GM21423 (cell line): ENCODE results near the gene MAP7D2.
A peak's percentile ranks its signal among the peaks of the same experiment; 100 is the strongest.
"Not testable (repeated sequence)": the region's sequence is repeated elsewhere in the genome, so short reads cannot be mapped to it uniquely, and the experiment has no call there.

ENCODE experiments used
- ATAC-seq: cut with Tn5 transposase; IDR thresholded peaks from one replicate; pipeline ENCODE4 v1.9.1; 2021; ENCODE audit warnings: mild to moderate bottlenecking, moderate library complexity; ENCODE audit not compliant: unreplicated experiment

Gene MAP7D2

DNA sequence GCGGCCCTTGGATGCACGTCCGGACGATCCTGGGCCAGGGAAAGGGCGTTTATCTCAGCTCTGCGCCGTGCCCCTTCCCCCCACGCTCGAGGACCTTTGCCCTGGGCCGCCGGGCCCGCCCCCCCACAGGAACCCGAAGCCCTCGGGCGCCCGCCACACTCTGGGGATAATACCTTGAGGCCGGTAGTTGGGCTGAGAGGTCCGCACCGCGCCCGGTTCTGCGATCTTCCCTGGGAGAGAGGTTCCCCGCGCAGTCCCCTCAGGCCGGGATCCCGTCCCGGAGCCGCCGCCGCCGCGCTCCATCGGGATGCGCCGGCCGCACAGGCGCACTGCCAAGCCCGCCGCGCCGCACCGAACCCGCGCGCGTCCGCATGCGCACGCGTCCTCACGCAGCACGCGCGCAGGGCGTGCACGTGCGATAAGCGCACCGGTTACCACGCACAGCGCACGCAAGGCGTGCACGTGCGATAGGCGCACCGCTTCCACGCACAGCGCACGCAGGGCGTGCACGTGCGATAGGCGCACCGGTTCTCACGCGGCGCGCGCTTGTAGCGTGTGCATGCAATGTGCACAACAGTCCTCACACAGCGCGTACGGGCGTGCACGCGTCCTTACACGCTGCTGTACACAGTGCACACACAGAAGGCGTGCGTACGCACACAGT lies at the start of gene MAP7D2:
Gene MAP7D2, minus strand, starts transcription at position 331 of the 664 bp plus-strand sequence. Its CDS starts 28 bp downstream, at position 303.
- no peak for ATAC-seq

DNA sequence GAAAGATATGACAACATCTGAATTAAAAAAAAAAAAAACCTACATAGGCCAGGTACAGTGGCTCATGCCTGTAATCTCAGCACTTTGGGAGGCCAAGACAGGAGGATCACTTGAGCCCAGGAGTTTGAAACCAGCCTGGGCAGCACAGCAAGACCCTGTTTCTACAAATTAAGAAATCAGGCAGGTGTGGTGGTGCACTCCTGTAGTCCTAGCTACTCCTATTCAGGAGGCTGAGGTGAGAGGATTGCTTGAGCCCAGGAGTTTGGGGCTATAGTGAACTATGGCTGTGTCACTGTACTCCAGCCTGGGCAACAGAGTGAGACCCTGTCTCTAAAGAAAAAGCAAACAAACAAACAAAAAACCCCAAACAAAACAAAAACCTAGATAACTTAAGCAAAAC lies 45.8 kb upstream of the MAP7D2 start:
- ATAC-seq: not testable (repeated sequence)

DNA sequence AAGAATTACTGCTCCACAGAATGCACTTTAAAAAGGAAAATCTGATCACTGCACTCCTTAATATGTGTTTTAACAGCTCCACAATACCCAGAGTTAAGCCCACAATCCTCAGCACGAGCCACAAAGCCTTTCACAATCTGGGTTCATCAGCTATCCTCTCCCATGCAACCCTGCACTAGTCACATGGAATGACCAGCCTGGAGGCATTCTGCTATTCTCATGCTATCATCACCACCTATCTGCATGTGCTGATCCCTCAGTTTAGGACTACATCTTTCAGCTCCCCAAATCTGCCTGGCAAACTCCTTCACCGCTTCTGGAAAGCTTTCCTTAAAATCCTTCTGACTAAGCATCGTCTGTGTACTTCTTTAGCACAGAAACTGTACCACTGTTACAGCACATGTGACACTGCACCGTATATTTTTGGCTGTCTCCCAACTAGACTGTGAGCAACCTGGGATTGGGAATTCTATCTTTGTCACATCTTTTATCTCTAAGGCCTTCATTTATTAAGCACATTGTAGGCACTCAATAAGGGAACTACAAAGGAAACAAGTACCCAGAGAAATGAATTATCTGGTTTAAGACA lies 43.2 kb upstream of the MAP7D2 start:
- no peak for ATAC-seq

DNA sequence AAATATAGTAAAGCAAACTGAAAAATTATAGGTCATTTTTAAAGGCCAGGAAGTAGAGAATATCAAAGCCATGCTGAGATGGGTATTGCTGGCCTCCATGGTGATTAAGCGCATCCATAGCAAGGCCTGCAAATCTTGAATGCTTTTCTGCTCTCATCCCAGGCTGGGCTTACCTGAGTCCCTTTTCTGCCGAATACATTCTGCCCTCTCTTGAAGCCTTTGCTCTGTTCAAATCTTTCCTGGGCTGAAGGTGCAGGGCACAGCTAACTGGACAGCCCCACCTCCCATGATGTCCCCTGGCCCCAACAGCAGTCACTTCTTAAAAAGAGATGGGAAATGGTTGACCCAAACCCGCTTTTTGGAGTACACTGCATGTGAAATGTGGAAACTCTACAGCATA lies 35.0 kb upstream of the MAP7D2 start:
- ATAC-seq: no peak

DNA sequence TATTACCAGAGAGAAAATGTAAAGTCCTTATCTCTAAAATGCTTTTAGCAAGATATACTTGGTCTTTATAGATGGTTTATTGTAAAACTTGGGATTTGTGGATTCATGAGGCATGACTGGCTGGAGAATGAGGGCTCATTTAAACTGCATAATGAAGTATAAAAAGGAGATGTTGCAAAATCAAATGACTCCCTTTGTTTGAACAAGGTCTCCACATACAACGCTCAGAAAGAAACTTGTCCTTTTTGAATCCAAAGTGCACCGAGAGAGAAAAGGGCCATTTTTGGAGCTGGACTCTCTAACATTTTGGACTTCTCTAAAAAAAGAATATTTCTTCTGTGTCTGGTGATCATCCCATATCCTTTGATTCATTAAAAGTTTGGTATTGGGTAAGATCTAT lies 32.6 kb upstream of the MAP7D2 start:
- no peak for ATAC-seq

DNA sequence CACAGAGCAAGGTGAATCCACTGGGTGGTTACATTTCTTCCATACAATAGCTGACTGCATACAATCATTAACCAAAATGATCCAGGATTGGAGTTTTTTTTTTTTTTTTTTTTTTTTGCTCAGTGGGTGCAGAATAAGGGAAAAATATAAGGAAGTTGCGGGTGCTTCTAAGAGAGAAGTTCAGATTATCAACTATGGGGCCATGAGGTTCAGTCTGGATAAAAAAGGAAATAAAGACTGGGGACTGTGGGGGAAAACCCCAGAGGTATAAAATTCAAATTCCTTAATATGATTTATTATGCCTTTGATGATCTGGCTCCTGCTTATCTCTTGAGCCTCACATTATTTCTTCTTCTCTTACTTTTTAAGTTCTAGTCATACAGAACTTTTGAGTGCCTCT lies 30.9 kb upstream of the MAP7D2 start:
- ATAC-seq: no peak

DNA sequence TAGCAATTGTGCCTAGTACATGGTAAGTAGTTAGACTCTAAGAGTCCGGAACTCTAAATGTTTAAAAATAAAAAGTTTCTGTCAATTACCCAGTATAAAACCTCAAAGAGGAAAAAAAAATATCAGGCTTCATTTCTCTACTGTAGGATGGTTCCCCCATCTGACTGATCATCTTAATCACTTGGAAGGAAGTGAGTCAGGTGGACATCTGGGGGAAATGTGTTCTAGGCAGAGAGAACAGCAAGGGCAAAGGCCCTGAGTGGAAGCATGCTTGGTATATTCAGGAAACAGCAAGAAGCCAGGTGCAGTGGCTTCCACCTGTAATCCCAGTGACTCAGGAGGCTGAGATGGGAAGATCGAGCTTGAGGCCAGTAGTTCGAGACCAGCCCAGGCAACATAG lies 27.8 kb upstream of the MAP7D2 start:
- ATAC-seq: no peak

DNA sequence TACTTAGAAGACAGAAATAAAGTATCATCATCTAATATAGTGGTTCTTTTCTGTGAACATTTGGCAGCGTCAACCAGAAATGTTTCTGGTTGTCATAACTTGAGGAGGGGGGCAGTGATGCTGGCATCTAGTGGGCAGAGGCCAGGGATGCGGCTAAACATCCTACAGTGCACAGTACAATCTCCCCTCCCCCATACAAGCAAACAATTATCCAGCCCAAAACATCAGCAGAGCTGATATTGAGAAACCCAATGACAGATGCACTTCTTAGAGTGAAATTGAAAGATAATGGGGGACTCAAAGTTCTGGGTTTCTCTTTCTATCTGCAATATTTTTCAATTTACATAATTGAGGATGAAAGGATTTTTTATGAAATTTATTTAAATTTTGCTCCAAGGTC lies 26.9 kb upstream of the MAP7D2 start:
- ATAC-seq: no peak

DNA sequence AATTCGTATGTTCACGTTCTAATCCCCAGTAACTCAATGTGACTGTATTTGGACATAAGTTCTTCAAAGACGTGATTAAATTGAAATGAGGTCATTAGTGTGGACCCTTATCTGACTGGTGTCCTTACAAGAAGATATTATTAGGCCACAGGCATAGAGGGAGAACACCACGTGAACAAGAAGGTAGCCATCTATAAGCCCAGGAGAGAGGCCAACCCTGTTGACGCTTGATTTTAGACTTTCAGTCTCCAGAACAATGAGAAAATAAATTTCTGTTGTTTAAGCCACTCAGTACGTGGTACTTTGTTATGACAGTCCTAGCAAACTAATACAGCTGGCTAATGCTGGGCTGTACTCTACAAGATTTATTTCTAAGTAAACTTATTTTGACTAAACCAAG lies 26.4 kb upstream of the MAP7D2 start:
- no peak for ATAC-seq

DNA sequence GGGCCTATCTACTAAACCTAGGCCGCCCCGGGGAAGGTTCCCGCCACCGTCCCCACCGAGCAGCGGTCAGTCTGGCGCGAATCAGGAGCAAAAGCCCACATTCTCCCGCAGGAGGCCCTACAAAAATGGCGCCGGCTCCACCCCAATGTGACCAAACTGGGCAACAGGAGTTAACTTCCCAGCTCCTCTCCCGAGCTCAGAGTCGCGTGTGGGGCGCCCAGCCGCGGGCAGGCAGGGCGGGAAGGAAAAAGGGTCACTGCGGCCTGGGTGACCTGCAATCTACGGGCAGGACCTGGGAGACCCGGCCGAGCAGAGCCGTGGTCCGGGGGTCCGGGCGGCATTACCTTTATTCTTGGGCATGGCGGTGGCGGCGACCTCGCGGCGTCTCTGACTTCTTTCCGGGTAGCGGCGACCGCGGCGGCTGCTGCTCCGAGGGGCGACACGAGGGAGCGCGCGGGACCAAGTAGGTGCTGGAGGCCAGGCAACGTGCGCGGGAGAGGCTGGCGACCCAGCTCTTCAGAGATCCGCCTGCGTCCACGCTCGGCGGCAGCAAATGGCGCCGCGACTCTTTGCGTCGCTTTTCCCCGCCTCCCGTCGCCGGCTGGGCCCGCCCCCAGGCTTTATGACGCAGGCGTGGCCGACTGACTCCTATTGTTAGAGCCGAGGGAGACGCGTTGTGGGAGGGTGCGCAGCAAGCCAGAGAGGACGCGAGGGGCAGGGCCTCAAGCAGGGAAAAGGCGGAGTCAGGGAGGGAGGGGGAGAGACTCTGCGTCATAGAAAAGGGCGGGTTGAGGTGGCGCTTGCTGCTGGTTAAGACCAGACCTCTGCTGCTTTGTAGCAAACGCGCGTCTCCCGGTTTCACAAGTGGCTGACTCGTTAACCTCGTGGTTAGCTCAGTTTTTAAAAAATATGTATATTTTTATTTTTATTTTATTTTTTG lies 24.8 kb upstream of the MAP7D2 start, which contains the start of gene EIF1AX:
Gene EIF1AX, minus strand, starts transcription at position 558 of the 940 bp plus-strand sequence. Its CDS starts 198 bp downstream, at position 360.
- ATAC-seq: peak; percentile 98

DNA sequence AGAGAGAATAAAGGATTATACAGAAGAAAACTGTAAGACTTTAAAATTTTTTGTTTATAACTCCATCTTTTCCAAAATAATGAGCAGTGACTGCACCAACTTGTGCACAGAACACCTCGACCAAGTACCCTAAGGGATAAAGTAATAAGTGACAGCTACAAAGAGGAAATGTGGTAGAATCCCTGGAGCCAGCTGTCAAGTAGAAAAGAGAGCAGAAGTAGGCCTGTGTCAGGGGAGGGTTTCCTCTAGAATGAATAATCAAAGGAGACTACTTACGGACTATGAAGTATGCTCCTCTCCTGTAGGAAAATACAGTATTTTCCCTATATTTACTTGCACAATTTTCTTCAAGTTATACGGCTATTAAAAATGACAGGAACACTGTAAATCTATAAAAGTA lies 23.7 kb upstream of the MAP7D2 start:
- no peak for ATAC-seq

DNA sequence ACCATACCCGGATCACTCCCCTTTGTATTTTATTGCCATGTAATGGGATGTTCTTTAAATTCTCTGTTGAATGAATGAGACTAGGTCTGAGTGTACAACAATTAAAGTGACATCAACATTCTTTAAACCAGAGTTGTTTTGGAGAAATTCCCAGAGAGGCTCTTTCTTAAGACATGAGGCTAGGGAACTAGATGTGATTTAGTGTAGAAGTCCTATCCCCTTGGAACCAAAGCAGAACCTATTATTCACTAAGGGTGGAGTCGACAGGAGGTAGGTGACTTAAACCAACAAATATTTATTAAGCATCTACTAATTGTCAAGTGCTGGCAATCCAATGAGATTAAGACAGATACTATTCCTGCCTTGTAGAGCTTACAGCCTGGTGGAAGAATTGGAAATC lies 23.3 kb upstream of the MAP7D2 start:
- no peak for ATAC-seq

DNA sequence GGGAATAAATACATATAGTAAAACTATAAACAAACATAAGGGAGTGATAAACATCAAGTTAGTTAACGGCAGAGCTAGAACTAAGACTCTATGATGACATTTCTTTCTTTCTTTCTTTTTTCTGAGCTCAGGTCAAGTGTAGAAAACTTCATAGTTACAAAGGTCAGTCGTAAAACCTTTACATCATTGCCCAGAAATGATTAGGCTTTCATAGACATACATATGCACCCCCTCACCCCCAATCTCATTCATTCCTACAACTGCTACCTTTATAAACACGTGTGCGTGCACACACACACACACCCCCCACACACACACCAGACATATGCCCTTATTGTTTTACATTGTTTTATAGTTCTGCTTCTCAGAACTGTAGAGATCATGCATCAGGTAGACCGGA lies 19.2 kb upstream of the MAP7D2 start:
- ATAC-seq: no peak

DNA sequence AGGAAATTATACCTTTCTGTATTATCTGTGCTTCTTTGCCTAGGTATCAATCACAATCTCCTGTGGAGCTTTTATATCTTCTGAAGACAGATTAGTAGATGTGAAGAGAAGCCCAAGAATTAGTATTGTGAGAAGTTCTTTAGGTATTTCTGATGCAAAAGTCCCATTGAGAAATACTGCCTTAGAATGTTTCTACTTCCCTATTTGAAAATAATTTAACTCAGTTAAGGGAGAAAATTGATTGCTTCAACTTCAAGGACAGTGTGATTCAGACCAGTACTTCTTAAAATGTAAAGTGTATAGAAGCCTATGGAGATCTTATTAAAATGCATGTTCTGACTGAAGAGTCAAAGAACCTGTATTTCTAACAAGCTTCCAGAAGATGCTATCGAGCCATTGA lies 16.0 kb upstream of the MAP7D2 start:
- ATAC-seq: no peak

DNA sequence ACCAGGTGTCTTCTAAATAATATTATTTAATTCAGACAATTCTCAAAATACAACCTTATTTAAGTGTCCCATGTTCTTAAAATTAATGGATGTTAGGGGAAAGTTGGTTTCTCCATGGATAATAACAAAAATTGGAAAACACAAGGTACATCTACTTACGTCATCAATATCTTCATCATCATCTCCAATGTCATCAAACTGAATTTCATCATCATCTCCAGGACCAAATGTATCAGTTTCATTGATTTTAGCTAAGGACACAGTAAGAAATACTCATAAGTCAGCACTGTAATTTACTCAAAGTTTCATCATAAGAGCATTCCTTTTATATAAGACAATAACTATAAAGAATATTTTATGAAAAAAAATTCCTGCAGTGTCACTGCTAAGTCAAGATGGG lies 13.7 kb upstream of the MAP7D2 start:
- no peak for ATAC-seq

DNA sequence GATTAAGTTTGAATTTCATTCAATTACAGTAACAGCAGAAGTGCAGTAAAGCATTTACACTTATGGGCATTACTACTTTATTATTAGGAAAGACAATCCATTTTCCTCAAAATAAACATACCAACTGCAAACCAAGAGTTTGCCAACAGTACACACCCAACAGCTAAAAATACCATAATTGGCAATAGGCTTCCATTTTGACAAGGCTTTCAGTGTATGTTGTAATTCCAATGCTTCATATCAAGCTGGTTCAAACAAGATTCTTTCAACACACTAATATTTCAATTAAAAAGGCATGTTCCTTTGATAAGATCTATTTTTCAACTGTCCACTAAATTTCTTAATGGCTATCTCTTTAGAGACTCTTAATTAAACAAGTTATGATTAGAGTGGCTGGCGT lies 12.8 kb upstream of the MAP7D2 start:
- no peak for ATAC-seq

DNA sequence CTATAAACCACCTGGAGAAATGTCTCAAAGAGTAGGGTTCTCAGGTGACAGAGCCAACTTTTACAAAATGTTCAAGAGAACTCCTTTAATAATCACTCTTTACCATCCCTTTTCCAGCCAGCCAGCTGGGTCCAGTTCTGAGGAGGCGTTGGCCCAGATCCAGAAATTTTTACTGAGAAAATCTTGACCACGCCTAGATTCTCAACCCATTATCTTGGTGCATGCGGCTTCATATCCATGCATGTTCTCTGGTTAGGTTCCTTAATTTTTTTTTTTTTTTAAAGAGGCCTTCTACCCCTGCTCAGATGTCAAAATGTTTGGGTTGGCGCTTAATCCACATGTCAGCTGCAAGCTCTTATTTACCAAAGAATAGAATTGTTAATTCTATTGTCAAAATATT lies 12.0 kb upstream of the MAP7D2 start:
- ATAC-seq: no peak

DNA sequence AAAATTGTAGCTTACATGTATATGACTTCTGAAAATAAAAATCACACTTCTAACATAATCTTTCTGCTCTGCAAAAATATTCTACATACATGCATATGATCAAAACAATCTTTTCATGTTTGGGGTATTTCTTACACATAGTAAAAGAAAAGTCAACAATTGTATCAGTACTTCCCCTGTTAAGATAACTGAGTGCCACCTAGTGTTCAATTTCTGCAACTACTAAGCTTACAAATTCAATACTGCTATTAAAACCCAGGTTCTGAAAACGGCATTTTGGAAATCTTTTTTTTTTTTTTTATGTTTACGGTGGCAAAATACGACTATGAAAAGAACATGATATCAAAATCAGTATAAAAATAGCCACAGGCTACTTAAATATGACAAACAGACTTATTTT lies 10.7 kb upstream of the MAP7D2 start:
- ATAC-seq: not testable (repeated sequence)

DNA sequence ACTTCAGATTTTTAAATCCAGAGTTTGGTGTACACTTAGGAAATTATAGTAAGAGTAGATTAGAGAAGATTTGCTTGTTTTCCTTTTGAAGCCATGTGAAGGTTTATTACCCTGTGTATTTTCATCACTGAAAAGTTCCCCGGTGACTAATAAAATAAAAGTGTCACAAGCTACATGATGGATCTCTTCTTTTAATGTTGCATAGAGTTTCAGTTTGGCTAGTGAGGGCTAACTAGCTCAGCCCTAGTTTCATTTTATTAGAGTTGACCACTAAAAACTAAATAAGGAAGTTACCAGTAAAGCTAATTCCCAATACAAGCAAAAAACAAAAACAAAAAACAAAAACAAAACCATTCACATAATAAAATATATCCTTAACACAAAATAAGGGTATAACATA lies 10.1 kb upstream of the MAP7D2 start:
- ATAC-seq: peak; percentile 58

DNA sequence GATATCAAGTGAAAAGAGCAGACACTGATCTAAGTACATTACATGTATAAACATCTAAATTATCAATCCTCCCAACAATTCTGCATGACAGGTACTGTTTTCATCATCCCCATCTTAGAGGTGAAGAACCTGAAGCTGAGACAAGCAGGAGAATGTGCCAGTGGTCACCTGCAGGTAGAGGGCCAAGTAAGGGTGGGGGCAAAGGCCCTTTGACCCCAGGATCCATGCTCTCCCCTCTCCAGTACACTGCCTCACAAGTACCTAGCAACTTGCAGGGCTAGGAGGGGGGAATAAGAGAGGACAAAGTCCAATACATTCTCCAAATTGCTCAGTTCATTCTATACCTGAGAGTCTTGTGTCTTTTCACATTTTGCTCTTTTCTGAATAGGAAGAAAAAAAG lies 8.3 kb upstream of the MAP7D2 start:
- no peak for ATAC-seq

DNA sequence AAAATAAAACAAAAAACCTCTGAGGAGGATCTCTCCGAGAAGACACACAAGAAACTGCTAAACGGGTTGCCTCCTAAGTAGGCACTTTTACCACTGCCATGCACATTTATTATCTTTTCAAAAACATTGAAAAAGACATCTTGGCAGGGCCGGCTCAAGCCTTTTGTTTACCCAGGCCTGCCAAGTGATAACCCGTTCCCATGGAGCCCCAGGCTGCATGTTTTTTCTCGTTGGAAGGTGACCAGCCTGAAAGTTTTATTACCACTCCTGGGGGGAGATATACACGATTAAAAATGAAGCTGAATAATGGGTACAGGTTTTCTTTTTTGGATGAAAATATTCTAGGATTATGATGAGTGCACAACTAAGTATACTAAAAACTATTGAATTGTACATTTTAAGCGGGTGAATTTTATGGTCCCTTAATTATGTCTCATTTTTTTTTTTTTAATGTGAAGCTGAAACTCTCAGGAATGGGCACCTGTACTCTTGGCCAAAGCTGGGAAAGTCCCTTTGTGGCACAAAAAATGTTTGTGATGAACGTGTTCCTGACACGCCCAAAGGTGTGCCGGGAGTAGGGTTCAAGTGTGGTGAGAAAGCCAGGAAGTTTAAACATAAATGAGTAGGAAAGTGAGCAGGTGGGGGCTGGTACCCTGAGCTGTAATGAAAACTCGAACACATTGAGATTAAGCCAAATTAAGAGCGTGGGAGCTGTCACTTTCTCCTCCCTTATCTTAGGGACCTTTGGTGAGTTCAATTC lies 1.5 kb upstream of the MAP7D2 start:
- no peak for ATAC-seq
